Fibroblast of pulmonary artery (primary cell): Measurements from ENCODE around the gene HNRNPA1L2.
A peak's percentile ranks its signal among the peaks of the same experiment; 100 is the strongest.
"Not testable (repeated sequence)": the region's sequence is repeated elsewhere in the genome, so short reads cannot be mapped to it uniquely, and the experiment has no call there.

Experiments
- DNase-seq: peaks from one replicate; pipeline ENCODE4 v3.0.0-alpha.2; 2010; ENCODE audit warnings: low read depth
- H3K4me3 ChIP-seq: replicated peaks from 2 replicates; pipeline ENCODE4 v1.5.1; 2011; ENCODE audit warnings: low read depth, mild to moderate bottlenecking, control low read depth, low read length, moderate library complexity
- CTCF ChIP-seq: IDR thresholded peaks from 2 replicates; pipeline ENCODE4 v1.5.1; 2011; ENCODE audit warnings: mild to moderate bottlenecking, control low read depth, low read length, inconsistent platforms; ENCODE audit errors: missing control alignments

HNRNPA1L2 gene

GRCh38 chr13:52609013-52609606 lies 33.1 kb upstream of the HNRNPA1L2 start:
- TF ChIP-seq CTCF = peak; percentile 37
- H3K4me3 ChIP-seq = not testable (repeated sequence)
- DNase-seq = peak; percentile 68

DNA sequence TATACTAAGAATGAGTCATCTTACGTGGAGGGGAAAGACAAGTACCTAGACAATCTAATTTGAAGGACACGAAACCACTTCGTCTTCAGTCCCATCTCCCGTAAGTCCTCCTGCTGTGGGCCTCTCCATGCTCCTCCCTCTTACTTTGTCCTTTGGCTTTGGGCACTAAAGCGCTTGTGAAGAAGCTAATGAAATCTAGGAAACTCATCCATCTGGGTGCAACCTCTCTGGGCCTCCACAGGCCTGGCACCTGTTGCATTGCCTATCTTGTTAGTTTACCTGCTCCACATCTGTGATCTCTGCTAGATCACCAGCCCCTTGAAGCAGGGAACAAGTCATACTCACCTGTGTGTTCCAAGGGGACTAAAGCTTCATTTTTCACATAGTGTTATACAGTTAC lies 32.1 kb upstream of the HNRNPA1L2 start:
- H3K4me3 ChIP-seq, DNase-seq: not testable (repeated sequence)

DNA sequence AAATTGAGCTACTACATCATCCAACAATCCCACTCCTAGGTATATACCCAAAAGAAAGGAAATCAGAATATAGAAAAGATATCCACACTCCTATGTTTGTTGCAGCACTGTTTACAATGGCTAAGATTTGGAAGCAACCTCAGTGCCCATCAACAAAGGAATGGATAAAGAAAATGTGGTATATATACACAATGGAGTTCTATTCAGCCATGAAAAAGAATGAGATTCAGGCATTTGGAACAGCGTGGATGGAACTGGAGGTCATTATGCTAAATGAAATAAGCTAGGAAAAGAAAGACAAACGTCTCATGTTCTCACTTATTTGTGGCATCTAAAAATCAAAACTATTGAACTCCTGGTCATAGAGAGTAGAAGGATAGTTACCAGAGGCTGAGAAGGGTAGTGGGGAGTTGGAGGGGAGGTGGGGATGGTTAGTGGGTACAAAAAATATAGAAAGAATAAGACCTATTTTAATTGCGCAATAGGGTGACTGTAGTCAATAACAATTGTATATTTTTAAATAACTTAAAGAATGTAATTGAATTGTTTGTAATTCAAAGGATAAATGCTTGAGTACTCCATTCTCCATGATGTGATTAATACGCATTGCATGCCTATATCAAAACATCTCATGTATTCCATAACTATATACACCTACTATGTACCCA lies 27.0 kb upstream of the HNRNPA1L2 start:
- no peak for DNase-seq
- H3K4me3 ChIP-seq = no peak overlapping the region
- no peak for TF ChIP-seq CTCF

- DNase-seq = no peak
- TF ChIP-seq CTCF = no peak
- no peak overlapping the region for H3K4me3 ChIP-seq
Observed at GRCh38 chr13:52615812-52616211, 26.4 kb upstream of the HNRNPA1L2 start.

- TF ChIP-seq CTCF = no peak
- peak overlapping the region; percentile 94 for H3K4me3 ChIP-seq
- peak; percentile 89 for DNase-seq
Observed at GRCh38 chr13:52617070-52618060, 24.9 kb upstream of the HNRNPA1L2 start.

- H3K4me3 ChIP-seq, DNase-seq: not testable (repeated sequence)
Observed at GRCh38 chr13:52631083-52631690, 11.0 kb upstream of the HNRNPA1L2 start.

DNA sequence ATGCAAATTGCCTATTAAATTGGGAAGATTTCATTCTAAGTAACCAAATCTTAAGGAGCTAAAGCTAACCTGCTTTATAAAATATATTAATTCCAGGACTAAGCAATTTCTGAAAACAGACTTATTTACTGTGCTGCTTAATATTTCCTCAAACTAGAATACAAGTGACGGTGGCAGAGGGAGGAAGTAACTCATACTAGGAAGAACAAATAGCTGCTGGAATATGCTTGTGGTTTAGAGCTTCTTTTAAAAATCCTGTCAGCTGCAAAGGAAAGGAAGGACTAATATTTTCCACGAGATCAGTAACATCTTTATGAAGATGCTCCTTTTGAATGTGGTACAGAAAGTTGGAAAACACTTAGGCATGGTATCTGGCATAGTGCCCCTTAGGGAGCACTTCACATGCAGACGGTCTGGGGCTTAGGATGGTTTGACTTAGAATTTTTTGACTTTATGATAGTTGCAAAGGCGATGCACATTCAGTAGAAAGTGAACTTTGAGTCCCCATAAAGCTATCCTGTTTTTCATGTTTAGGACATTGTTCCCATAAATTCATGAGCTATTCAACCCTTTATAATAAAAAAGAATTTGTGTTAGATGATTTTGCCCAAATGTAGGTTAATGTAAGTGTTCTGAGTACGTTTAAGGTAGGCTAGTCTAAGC lies 3.4 kb upstream of the HNRNPA1L2 start:
- TF ChIP-seq CTCF = no peak
- no peak for DNase-seq
- H3K4me3 ChIP-seq = no peak overlapping the region
